Tibial artery (tissue), 4 donors: ENCODE measurements around the gene KLLN.
A peak's percentile ranks its signal among the peaks of the same experiment; 100 is the strongest.
"Not testable (repeated sequence)": the region's sequence is repeated elsewhere in the genome, so short reads cannot be mapped to it uniquely, and the experiment has no call there.

ENCODE experiments used
- DNase-seq, 2 donors: peaks; one replicate each; pipeline ENCODE4 v3.0.0-alpha.2; 2019
- H3K27ac ChIP-seq, 2 donors: fragments of 200-600 bp; sonication (generic) in 1 of 2; 1 replicate in 1 of 2; 2 replicates in 1 of 2; pipeline ENCODE4 v1.5.1; 2018 to 2019; ENCODE audit warnings: mild to moderate bottlenecking in 1 of 2
- H3K27me3 ChIP-seq, 2 donors: fragments of 200-600 bp; sonication (generic) in 1 of 2; one replicate each; pipeline versions ENCODE4 v1.5.1 to v1.6.0; 2016 to 2019
- H3K36me3 ChIP-seq, 3 donors: fragments of 200-600 bp; sonication (generic) in 2 of 3; one replicate each; pipeline ENCODE4 v1.5.1; 2016 to 2019; ENCODE audit warnings: mild to moderate bottlenecking in 2 of 3
- H3K4me1 ChIP-seq, 4 donors: fragments of 200-600 bp; sonication (generic) in 2 of 4; 1 replicate in 3 of 4; 2 replicates in 1 of 4; pipeline ENCODE4 v1.5.1; 2016 to 2019
- H3K4me3 ChIP-seq, 2 donors: fragments of 200-600 bp; sonication (generic) in 1 of 2; 1 replicate in 1 of 2; 2 replicates in 1 of 2; pipeline ENCODE4 v1.5.1; 2018 to 2019; ENCODE audit warnings: mild to moderate bottlenecking in 2 of 2
- H3K9me3 ChIP-seq, 3 donors: fragments of 200-600 bp; sonication (generic) in 1 of 3; one replicate each; pipeline ENCODE4 v1.5.1; 2016 to 2019
- intact Hi-C: fragments of 100-400 bp; cut with DNase I; formaldehyde crosslinking; loops from one replicate; pipeline ENCODE4 v1.15.0; 2023; ENCODE audit warnings: low total_unique reads
- TF ChIP-seq, protein P1 (sequence below), 2 experiments: fragments of 200-600 bp in 1 of 2; fragments of 450-650 bp in 1 of 2; IDR thresholded peaks; one replicate each; pipeline ENCODE4 v1.5.1; 2017 to 2019; ENCODE audit warnings: antibody characterized with exemption in 2 of 2, mild to moderate bottlenecking in 1 of 2, moderate library complexity in 1 of 2

Gene KLLN, protein sequence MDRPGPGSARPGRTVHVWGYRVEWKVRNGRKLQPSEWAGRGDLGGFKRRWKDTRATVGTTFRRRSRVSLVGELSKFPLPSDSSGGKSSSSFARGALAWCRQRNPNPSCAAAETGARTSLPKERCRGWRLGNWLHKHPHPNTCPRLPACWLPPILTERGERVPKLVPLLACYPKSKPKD

DNA sequence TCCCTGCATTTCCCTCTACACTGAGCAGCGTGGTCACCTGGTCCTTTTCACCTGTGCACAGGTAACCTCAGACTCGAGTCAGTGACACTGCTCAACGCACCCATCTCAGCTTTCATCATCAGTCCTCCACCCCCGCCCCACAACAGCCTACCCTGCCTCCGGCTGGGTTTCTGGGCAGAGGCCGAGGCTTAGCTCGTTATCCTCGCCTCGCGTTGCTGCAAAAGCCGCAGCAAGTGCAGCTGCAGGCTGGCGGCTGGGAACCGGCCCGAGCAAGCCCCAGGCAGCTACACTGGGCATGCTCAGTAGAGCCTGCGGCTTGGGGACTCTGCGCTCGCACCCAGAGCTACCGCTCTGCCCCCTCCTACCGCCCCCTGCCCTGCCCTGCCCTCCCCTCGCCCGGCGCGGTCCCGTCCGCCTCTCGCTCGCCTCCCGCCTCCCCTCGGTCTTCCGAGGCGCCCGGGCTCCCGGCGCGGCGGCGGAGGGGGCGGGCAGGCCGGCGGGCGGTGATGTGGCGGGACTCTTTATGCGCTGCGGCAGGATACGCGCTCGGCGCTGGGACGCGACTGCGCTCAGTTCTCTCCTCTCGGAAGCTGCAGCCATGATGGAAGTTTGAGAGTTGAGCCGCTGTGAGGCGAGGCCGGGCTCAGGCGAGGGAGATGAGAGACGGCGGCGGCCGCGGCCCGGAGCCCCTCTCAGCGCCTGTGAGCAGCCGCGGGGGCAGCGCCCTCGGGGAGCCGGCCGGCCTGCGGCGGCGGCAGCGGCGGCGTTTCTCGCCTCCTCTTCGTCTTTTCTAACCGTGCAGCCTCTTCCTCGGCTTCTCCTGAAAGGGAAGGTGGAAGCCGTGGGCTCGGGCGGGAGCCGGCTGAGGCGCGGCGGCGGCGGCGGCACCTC, at the start of gene KLLN, which contains the start of gene PTEN:
Gene KLLN (minus strand): TSS at position 481 of the 891 bp plus-strand sequence. CDS start 1,046 bp downstream, outside the sequence.
Gene PTEN (plus strand): TSS at position 573 of the 891 bp plus-strand sequence. CDS start 845 bp downstream, outside the sequence.
- peak within 1 kb of the TSS; percentile 83 to 97 for H3K4me3 ChIP-seq
- TF ChIP-seq, protein P1, sequence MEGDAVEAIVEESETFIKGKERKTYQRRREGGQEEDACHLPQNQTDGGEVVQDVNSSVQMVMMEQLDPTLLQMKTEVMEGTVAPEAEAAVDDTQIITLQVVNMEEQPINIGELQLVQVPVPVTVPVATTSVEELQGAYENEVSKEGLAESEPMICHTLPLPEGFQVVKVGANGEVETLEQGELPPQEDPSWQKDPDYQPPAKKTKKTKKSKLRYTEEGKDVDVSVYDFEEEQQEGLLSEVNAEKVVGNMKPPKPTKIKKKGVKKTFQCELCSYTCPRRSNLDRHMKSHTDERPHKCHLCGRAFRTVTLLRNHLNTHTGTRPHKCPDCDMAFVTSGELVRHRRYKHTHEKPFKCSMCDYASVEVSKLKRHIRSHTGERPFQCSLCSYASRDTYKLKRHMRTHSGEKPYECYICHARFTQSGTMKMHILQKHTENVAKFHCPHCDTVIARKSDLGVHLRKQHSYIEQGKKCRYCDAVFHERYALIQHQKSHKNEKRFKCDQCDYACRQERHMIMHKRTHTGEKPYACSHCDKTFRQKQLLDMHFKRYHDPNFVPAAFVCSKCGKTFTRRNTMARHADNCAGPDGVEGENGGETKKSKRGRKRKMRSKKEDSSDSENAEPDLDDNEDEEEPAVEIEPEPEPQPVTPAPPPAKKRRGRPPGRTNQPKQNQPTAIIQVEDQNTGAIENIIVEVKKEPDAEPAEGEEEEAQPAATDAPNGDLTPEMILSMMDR (IDR thresholded peaks at IDR 0.05), result no peak
- DNase-seq, result peak; percentile 86 to 93
- no peaks in the 10 kb centered on the region for H3K27me3 ChIP-seq
- H3K36me3 ChIP-seq, result no peaks in the 10 kb centered on the region
- intact Hi-C loops, result loop anchor here (5.0 to 10.0 kb wide), 4 partner anchors 149 to 524 kb away; no protein-coding TSS in a partner anchor
- peak within 1 kb of the TSS; percentile 83 to 100 for H3K27ac ChIP-seq
- H3K4me1 ChIP-seq, result peaks cover 0 to 14% (median 7%) of the 10 kb centered on the region in 4 donors
- H3K9me3 ChIP-seq, result no peaks in the 10 kb centered on the region

DNA sequence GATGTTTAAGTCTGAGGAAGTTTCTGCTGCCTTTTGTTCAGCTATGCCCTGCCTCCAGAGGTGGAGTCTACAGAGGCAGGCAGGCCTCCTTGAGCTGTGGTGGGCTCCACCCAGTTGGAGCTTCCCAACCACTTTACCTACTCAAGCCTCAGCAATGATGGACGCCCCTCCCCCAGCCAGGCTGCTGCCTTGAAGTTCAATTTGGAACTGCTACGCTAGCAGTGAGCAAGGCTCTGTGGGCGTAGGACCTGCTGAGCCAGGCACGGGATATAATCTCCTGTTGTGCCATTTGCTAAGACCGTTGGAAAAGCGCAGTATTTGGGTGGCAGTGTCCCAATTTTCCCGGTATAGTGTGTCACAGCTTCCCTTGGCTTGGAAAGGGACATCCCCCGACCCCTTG, 40.1 kb upstream of the KLLN start:
- intact Hi-C loops, H3K27ac ChIP-seq, H3K27me3 ChIP-seq, H3K4me3 ChIP-seq, DNase-seq: not testable (repeated sequence)
- Histone ChIP-seq H3K4me1 (peaks cover 0 to 36% (median 8%) of the 10 kb centered on the region in 4 donors), H3K9me3 (peaks cover 8 to 23% (median 8%) of the 10 kb centered on the region in 3 donors), H3K36me3 (peaks cover 10 to 21% (median 19%) of the 10 kb centered on the region in 3 donors)

DNA sequence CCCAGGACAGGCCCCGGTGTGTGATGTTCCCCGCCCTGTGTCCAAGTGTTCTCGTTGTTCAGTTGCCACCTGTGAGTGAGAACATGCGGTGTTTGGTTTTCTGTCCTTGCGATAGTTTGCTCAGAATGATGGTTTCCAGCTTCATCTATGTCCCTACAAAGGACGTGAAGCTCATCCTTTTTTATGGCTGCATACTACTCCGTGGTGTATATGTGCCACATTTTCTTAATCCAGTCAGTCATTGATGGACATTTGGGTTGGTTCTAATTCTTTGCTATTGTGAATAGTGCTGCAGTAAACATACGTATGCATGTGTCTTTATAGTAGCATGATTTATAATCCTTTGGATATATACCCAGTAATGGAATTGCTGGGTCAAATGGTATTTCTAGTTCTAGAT, 34.6 kb upstream of the KLLN start:
- intact Hi-C loops, DNase-seq, H3K27ac ChIP-seq, H3K4me3 ChIP-seq, H3K27me3 ChIP-seq: not testable (repeated sequence)
- peaks cover 0 to 46% (median 6%) of the 10 kb centered on the region in 4 donors for H3K4me1 ChIP-seq
- H3K9me3 ChIP-seq, result peaks cover 0 to 12% (median under 1%) of the 10 kb centered on the region in 3 donors
- H3K36me3 ChIP-seq, result peaks cover 4 to 15% (median 11%) of the 10 kb centered on the region in 3 donors

DNA sequence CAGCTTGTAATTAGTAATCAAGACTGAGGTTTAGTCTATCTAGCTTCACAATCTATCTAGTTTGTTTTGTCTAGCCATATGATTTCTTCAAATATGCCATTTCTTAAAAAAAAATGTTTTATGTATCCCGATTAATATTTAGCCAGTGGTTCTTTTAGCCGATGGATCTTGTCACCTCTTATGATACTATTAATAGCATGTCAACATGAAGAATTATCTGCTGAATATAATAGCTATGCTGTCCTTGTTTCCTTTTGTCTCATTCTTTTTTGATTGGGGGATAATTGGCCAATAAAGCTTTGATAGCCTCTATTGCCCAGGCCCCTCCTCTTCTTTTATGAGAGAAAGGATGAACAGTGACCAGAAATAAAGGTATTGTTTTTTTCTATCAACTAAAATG, 32.9 kb upstream of the KLLN start:
- H3K4me3 ChIP-seq, result no peak overlapping the region
- TF ChIP-seq, protein P1 (IDR thresholded peaks at IDR 0.05), result no peak
- peaks cover 0 to 9% (median 7%) of the 10 kb centered on the region in 3 donors for H3K36me3 ChIP-seq
- intact Hi-C loops, result no loop called here
- H3K9me3 ChIP-seq, result peaks cover 0 to 9% (median 0%) of the 10 kb centered on the region in 3 donors
- no peak for DNase-seq
- H3K4me1 ChIP-seq, result peaks cover 0 to 61% (median 11%) of the 10 kb centered on the region in 4 donors
- peak overlapping the region in 1 of 2 donors; percentile 38 for H3K27ac ChIP-seq
- no peaks in the 10 kb centered on the region for H3K27me3 ChIP-seq

DNA sequence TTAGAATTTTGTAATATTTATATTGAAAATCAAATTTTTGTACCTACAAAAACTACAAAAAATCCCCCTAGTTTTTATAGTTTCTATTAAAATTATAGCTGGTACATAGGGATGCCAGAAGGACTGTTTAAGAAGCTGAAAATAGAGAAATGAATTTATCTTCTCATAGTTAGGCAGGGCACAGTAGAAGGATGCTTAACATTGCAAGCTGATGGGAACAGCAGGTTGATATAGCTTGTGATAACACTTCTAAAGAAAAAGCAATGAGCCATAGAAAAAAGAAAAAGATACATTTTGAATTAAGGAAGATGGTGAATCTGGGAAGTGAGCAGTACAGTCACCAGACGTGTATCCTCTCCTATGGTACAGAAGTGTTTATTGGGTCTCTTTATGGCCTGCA, 32.1 kb upstream of the KLLN start:
- H3K27ac ChIP-seq, result peak overlapping the region in 1 of 2 donors; percentile 38
- H3K36me3 ChIP-seq, result peaks cover 0 to 9% (median 7%) of the 10 kb centered on the region in 3 donors
- peaks cover 0 to 69% (median 11%) of the 10 kb centered on the region in 4 donors for H3K4me1 ChIP-seq
- DNase-seq, result no peak
- intact Hi-C loops, result no loop called here
- TF ChIP-seq, protein P1 (IDR thresholded peaks at IDR 0.05), result no peak
- H3K9me3 ChIP-seq, result peaks cover 0 to 9% (median 0%) of the 10 kb centered on the region in 3 donors
- H3K27me3 ChIP-seq, result no peaks in the 10 kb centered on the region
- H3K4me3 ChIP-seq, result no peak overlapping the region

DNA sequence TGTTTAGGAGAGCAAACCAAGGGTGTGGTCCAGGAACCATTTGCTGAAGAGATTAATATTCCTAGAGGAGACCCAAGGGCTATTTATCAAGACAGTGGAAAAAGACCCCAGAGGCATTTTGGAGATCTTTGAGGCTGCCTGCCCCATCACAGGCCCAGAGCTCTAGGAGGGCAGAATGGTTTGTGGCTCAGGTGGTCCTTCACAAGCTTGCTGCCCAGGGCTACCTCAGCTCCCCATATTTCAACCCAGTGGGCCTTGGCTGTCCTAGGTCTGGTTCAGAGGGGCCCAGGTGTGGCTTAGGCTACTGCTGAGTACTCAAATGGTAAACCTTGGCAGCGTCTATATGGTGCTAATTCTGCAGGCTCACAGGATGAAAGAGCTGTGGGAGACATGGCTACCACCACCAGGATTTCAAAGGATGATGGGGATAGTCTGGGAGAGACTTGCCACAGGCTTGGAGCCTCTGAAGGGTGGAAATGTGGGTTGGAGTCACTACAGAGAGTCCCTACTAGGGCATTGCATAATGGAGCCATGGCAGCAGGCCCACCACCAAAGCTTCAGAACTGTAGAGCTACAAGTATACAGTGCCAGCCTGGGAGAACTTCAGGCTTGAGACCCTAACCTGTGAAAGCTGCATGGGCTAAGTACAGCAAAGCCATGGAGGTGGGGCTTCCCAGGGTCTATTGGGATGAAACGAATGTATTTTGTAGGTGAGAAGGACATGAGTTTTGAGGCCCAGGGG, 24.4 kb upstream of the KLLN start:
- no peaks in the 10 kb centered on the region for H3K27me3 ChIP-seq
- intact Hi-C loops, result no loop called here
- no peak for DNase-seq
- no peak overlapping the region for H3K4me3 ChIP-seq
- no peak overlapping the region for H3K27ac ChIP-seq
- H3K4me1 ChIP-seq, result peaks cover 0 to 90% (median 4%) of the 10 kb centered on the region in 4 donors
- H3K36me3 ChIP-seq, result peaks cover 0 to 12% (median 8%) of the 10 kb centered on the region in 3 donors
- TF ChIP-seq, protein P1 (IDR thresholded peaks at IDR 0.05), result no peak
- no peaks in the 10 kb centered on the region for H3K9me3 ChIP-seq
